Measurements from ENCODE around the gene GNG7. TPM values are rescaled to one million over a fixed set of nuclear protein-coding genes. Genes with fewer than 3 reads are reported as not detected.

Gene GNG7
- total RNA-seq, 1 donor: not detected

- H3K4me3 ChIP-seq (ENCODE audit: low read depth, low read length): peak overlapping the region; percentile 78
- peak; percentile 96 for DNase-seq (ENCODE audit: low read depth)
- no peak for TF ChIP-seq CTCF (IDR thresholded peaks at IDR 0.05; ENCODE audit: insufficient read depth, low read depth, low read length)
Observed at GRCh38 chr19:2462635-2463421, 239.7 kb downstream of the GNG7 start.

DNA sequence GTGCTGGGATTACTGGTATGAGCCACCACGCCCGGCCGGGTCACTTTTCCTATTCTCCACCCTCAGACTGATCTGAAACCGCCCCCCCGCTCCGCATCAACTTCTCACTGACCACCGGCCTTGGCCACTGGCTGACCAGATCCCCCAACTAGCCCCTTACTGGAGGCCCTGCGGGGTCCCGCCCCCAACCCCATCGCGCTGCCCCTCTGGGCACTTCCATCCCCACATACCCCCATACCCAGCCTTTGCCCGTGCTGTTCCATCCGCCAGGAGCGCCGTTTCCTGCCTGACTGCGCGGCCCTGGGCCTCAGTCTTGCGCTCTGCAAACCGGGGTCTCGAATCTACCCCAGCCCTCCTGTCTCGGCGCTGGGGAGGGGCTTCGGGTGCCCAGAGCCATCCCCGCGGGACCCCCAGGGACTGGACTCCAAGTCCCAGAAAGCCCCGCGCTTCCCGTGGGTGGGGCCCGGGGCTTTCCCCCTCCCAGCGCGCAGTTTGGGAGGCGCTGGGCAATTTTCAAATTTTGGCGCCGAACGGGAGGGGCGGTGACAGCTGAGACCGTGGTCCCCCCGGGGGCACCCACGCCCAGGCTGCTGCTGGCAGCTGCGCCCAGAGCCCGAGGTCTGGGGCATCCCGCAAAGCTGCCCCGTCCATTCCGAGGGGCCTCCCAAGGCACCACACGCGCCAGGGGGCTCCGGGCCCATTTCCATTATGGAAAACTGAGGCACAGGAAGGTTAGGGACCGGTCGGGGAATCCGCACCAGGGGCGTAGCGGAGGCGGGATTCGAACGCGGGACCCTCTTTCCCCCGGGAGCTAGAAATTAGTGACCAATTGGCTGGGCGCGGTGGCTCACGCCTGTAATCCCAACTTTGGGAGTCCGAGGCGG is 240.5 kb downstream of the GNG7 start:
- peak; percentile 36 for DNase-seq (ENCODE audit: low read depth)
- peak overlapping the region; percentile 78 for H3K4me3 ChIP-seq (ENCODE audit: low read depth, low read length)
- TF ChIP-seq CTCF (IDR thresholded peaks at IDR 0.05; ENCODE audit: insufficient read depth, low read depth, low read length): peak; percentile 16

Small RNA genes within 50 kb of the gene (small RNA-seq; reads per million reads assigned to genes)
- gene MIR7850: not detected
- not detected for gene RN7SL121P
- gene RNU6-993P: not detected

Other genes starting within 250 kb of the GNG7 start
- gene LMNB2, start 245.7 kb downstream of the GNG7 start, total RNA-seq: 58.6 and 92.0 TPM in 2 replicates
- gene GADD45B, start 226.6 kb downstream of the GNG7 start, total RNA-seq: 54.8 and 70.9 TPM in 2 replicates
- gene DIRAS1, start 18.7 kb upstream of the GNG7 start, total RNA-seq: under 0.01 and 0.32 TPM in 2 replicates
- 25.9 and 37.0 TPM in 2 replicates for gene SLC39A3, start 37.3 kb upstream of the GNG7 start, total RNA-seq
- 44.5 and 50.9 TPM in 2 replicates for gene SGTA, start 80.6 kb upstream of the GNG7 start, total RNA-seq
- gene THOP1, start 82.8 kb upstream of the GNG7 start, total RNA-seq: 65.7 and 72.5 TPM in 2 replicates
- gene ZNF554, start 117.2 kb upstream of the GNG7 start, total RNA-seq: 3.2 and 3.5 TPM in 2 replicates
- 4.8 and 6.0 TPM in 2 replicates for gene ZNF555, start 138.8 kb upstream of the GNG7 start, total RNA-seq
- 0.32 and 0.86 TPM in 2 replicates for gene ZNF556, start 164.6 kb upstream of the GNG7 start, total RNA-seq
- gene ZNF57, start 198.2 kb upstream of the GNG7 start, total RNA-seq: 3.9 and 6.0 TPM in 2 replicates
- 3.0 and 4.8 TPM in 2 replicates for gene ZNF77, start 242.3 kb upstream of the GNG7 start, total RNA-seq